GM21423 (cell line): ENCODE data around the gene DCANP1.

Source experiments
- ATAC-seq: cut with Tn5 transposase; IDR thresholded peaks from one replicate; pipeline ENCODE4 v1.9.1; 2021; ENCODE audit warnings: mild to moderate bottlenecking, moderate library complexity; ENCODE audit not compliant: unreplicated experiment

The DCANP1 gene

GRCh38 chr5:135443161-135443960, 3.8 kb downstream of the DCANP1 start:
- no peak for ATAC-seq

- ATAC-seq, result no peak
These were observed 4.6 kb downstream of the DCANP1 start for GRCh38 chr5:135442431-135443160.

GRCh38 chr5:135441919-135442318, 5.2 kb downstream of the DCANP1 start:
- no peak for ATAC-seq

- ATAC-seq, result no peak
These were observed 5.8 kb downstream of the DCANP1 start for GRCh38 chr5:135441350-135441831.

- ATAC-seq, result no peak
These were observed 6.2 kb downstream of the DCANP1 start for GRCh38 chr5:135440916-135441315.

GRCh38 chr5:135439231-135440205, 7.6 kb downstream of the DCANP1 start:
- ATAC-seq, result no peak

GRCh38 chr5:135438636-135439221, 8.4 kb downstream of the DCANP1 start:
- ATAC-seq, result no peak

GRCh38 chr5:135437796-135438560, 9.2 kb downstream of the DCANP1 start:
- no peak for ATAC-seq

- ATAC-seq, result no peak
These were observed 9.7 kb downstream of the DCANP1 start for GRCh38 chr5:135437422-135437795.

GRCh38 chr5:135436951-135437418, 10.2 kb downstream of the DCANP1 start:
- no peak for ATAC-seq

GRCh38 chr5:135435467-135436330, 11.4 kb downstream of the DCANP1 start:
- no peak for ATAC-seq

- no peak for ATAC-seq
These were observed 12.3 kb downstream of the DCANP1 start for GRCh38 chr5:135434591-135435466.

- no peak for ATAC-seq
These were observed 13.3 kb downstream of the DCANP1 start for GRCh38 chr5:135433681-135434426.

- no peak for ATAC-seq
These were observed 15.0 kb downstream of the DCANP1 start for GRCh38 chr5:135432113-135432512.

GRCh38 chr5:135430135-135430437, 17.1 kb downstream of the DCANP1 start:
- ATAC-seq, result no peak

GRCh38 chr5:135429301-135430134, 17.6 kb downstream of the DCANP1 start:
- no peak for ATAC-seq
